Measurements from ENCODE around the gene AGXT2.

The AGXT2 gene, protein sequence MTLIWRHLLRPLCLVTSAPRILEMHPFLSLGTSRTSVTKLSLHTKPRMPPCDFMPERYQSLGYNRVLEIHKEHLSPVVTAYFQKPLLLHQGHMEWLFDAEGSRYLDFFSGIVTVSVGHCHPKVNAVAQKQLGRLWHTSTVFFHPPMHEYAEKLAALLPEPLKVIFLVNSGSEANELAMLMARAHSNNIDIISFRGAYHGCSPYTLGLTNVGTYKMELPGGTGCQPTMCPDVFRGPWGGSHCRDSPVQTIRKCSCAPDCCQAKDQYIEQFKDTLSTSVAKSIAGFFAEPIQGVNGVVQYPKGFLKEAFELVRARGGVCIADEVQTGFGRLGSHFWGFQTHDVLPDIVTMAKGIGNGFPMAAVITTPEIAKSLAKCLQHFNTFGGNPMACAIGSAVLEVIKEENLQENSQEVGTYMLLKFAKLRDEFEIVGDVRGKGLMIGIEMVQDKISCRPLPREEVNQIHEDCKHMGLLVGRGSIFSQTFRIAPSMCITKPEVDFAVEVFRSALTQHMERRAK

DNA sequence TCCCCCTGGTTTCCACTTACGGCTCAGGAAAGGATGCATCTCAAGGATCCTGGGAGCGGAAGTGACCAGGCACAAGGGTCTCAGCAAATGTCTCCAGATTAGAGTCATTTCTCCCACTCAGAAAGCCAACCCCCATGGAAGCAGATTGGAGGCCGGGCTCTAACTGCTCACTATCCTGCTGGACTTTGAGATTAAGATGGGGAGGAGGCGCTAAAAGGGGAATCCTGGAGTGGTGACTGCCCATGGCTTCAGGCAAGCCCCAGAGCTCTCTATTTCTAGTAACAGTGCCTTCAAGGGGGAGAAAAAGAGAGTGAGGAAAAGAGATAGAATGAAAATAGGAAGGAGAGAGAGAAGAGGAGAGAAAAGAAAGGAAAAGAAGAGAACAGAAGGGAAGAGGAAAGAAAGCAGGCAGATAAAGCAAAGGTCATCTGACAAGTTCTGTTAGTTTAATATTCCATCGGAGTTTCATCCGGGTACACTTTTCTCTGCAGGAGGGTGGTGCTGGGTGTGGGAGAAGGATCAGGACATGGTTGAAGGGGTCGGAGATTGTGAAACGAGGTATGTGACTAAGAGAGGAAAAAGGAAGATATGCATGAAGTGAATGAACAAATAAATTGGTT is at the start of gene AGXT2:
Gene AGXT2 (minus strand): TSS at position 165 of the 620 bp plus-strand sequence. CDS start 57 bp downstream, at position 108.
- DNase-seq = no peak

DNA sequence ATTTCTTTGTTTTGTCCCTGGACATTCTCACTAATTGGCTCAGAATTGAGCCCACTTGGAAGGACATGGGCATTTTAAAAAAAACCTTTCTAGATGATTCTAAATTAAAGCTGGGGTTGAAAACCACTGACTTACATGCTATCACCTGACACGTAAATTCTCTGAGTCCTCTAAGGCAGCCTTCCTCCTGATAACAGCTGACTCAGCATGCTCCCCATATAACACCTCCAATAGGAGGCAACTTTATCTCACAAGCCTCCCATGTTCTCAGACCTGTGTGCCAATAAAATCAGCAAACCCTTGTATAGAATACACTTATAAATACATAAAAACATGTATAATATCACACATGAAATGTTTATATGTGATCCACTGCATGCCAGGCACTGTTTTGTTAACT is 49.2 kb upstream of the AGXT2 start:
- DNase-seq = no peak

DNA sequence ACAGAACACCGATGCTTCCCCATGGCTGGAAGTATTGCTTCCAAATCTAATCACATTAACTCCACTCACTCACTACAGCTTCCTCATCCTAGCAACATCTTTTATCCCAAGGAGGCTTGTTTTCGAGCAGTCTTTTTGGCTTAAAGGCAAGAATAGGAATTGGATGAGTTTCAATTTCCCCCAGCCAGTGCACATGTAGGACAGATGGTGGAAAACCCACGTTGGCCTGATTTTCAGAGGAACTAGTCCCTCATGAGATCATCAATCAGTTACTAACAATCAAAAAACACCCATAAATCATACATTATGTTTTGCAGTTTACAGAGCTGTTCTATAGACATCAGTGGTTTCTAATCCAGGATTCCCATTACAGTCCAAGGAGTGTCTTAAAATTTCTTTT is 48.5 kb upstream of the AGXT2 start:
- no peak for DNase-seq

DNA sequence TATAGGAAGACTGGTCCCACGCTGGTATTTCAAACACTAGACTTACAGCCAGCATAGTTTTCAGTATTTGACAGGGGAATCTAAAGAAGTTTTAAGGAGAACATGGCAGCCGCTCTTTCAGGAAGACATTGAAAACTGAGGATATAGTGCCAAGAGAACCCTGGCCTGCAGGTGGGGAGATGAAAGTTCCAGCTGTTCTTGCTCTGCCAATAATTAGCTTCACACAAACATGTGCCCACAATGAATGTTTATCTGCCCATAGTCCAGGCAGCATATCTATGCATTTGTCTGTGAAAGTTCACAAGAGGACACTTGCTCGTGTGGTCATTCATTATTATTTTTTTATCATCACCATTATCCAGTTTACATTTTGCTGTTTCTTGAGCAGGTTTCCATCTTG is 47.6 kb upstream of the AGXT2 start:
- DNase-seq = no peak

DNA sequence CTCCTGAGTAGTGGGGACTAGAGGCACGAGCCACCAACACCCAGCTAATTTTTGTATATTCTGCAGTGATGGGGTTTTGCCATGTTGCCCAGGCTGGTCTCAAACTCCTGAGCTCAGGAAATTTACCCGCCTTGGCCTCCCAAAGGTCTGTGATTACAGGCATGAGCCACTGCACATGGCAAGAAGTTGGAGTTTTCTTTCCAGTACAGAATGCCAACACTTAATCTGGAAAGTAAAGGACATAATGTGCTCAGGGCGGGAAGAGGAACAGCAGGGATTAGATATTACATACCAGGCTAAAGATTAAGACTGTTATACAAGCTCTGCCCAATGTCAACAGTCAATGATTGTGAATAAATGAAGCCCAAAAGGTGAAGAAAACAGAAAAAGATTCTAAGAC is 47.2 kb upstream of the AGXT2 start:
- no peak for DNase-seq

DNA sequence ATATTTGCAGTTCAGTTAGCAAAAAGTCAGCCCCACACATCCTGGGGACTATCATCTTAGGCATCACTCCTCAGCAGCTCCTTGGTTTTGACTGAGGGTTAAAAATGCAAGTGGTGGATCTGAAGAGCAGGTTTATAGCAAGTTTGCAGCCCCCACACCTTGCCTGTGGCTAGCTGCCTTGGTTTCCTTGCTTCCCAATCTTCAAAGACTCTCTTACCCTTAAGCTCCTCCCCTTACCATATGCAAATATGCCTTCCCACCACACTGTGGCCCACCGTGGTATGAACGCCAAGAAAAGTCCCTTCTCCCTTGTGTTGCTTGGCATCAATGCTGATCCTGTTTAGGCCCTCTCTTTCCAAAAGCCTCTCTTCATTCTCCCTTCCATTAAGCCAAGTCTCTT is 45.0 kb upstream of the AGXT2 start:
- no peak for DNase-seq

DNA sequence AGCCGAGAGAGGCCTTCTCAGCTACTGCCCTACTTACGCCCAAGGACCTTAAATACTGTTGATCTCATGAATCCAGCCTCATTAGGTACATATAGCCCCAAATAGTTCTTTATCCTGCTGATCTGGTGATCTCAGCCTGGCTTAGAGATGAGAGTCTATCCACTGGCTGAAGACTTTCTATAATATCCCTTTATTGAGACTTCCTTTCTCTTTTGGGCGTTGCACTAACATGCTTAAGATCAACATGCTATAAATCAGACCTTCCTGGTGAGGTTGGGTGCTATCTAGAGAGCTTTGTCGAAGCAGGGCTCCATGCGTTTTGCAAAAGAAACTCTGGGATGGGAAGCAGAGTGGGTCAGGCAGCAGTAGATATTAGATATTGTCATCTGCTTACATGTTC is 44.0 kb upstream of the AGXT2 start:
- DNase-seq = no peak

DNA sequence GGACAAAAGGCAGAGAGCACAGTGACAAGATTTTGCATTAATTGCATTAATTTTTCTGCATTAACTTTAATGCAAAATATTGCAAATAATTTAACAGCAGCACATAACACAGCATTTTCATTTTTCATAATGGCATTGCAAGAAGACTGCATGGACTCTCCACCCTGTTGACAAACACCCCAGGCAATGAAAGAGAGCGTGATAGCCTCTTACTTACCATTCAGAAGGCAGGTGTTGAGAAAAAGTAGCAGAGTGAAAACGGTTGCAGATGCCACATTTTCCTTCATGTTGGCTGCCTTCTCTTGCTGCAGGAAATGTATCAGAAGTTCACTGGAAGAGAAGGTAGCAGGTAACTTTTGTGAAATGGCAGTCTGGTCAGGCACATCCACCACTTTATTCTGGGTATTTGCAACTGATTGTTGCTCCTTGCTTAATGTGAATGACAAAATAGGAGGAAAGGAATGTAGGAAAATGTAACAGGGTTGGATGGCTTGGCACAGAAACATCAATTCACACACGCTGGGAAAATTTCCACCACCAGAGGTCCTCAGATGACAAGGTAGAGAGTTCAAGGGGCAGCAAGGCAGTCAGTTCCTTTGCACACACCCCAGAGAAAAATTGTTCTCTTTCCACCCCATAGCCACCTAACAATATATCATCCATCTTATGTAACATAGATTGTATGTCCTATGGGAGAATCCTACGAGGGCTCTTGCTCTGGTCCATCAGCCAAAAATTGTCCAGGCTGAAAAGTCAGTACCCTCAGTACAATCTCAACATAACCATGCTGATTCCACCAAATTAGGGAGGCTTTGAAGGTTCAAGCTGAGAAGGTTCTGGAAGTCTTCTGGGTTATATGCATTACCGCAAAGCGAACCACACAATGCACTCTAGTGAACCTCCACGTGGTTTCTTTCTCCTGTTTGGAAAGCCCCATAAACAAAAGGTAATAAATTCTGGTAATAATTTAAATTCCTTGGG is 41.9 kb upstream of the AGXT2 start:
- peak; percentile 60 for DNase-seq

DNA sequence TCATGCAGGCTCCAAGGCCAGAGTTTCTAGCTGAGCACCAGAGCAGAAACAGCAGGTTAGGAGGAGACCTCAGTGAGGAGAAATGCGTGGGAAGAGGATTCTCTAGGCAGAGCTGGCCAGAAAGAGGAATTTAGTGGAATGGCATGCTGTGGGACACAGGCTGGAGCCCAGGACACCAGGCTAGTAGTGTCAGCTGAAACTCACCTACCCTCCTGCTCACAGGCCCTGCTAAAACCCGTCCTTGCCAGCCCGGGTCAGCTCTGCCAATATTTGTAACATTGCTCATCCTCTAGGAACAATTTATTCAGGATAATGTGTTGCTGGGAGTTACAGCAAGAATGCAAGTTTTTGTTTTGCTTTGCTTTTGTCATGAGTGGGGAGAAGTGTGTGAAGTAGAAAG is 40.2 kb upstream of the AGXT2 start:
- no peak for DNase-seq

DNA sequence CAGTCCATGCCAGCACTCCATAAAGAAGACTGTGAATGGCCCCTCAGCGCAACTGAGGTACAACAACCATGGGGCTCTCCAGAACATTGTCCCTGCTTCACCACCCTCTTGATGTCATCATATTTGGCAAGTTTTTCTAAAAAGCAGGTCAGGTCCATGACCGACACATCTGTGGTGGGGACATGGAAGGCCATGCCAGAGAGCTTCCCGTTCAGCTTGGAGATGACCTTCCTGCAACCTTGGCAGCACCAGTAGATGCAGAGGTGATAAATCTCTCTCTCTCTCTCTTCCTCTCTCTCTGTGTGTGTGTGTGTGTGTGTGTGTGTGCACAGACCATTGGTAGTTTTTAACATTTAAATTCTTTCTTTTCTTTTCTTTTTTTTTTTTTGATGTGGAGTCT is 35.4 kb upstream of the AGXT2 start:
- no peak for DNase-seq

DNA sequence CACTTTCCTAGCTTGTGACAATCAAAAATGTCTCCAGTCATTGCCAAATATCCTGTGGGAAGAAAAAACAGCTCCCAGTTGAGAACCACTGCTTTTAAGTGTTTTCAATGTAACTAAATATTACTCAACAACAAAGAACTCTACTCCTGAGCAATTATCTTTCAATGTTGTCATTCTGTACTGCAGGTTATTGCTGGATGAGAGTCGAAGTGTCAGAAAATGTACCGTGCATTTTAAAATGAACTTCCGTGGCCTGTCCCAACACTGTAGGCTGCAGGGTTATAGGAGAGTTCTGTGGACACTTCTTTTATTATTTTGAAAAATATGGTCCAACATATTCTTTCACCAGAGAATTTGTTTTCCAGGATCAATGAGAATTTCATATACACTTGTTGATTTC is 34.8 kb upstream of the AGXT2 start:
- no peak for DNase-seq

DNA sequence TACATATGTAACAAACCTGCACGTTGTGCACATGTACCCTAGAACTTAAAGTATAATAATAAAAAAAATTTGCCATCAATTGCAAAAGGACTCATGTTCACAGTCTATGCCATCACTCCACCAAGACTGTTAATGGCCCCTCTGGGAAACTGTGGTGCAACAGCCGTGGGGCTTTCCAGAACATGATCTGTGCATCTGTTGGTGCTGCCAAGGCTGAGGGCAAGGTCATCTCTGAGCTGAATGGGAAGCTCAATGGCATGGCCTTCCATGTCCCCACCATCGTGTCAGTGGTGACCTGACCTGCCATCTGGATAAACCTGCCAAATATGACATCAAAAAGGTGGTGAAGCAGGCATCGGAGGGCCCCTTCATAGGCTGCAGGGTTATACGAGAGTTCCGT is 33.4 kb upstream of the AGXT2 start:
- no peak for DNase-seq

DNA sequence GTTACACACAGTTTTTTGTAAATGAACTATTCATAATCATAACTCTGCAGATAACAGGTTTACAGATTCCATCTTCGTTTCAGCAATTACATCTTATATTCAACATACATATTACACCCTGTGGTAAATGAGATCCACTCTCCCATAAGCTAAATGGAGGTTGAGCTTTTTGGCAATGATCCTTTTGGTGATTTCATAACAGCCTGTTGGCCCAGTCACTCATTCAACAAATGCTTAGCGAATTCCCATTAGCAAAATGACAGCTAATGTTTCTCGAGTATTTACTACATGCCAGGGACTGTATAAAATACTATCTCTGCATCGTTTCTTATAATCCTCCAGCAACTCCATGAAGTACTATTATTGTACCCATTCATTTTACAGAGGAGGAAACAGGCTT is 25.4 kb upstream of the AGXT2 start:
- DNase-seq = no peak

DNA sequence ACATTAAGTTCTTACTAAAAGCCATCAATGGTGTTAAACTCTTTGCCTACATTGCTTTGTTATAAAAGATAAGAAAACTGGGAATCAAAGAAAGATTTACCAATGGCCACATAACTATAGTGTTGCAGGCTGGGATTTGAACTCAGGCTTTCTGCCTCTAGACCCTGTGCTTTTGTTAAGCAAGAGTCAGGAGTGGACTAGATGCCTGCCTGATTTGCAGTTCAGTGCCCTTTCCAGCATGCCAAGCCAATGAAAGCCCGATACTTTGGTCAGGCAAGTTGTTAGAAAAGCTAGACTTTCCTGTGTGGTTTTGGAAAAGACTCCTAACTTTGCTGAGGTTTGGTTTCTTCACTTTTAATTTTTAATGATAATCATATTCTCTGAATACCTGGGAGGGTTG is 21.4 kb upstream of the AGXT2 start:
- no peak for DNase-seq

DNA sequence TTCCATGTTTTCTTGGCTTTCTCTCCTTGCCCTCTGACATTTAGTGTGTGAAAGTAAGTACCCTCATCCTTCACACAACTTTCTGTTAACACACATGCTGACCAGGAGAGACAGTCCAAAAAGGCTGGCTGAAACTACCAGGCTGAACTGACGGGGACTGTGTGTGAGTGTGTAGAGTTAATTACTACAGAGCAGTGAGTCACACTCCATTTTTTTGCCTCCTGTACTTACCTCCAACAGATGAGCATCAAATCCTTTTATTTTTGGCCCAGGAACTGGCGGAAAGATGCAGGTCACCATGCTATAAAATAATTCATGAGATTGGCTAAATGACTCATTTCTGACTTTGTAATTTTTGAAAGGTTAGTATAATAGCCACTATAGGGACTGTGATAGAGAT is 20.2 kb upstream of the AGXT2 start:
- no peak for DNase-seq

DNA sequence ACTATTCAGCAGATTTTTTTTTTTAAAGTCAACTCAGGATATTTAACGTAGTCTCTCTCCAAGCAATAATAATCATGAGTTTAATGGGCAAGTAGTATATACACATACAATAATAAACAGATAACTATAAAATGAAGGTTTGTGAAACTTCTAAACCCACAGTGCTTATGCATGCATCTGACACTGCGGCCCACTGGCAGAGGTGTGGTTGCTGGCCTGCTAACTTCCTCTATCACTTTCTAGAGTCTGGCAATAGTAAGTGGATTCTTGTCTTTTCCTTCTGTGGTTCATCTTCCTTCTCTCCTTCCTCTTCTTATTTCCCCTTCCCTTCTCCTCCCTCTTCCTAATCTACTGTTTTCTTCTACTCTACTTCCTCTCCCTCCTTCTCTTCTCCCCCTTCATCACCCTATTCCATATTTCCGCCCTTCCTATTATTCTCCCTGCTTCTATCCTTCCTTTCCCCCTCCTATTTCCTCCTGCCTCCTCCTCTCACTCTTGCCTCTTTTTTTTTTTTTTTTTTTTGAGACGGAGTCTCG is 18.6 kb upstream of the AGXT2 start:
- no peak for DNase-seq

DNA sequence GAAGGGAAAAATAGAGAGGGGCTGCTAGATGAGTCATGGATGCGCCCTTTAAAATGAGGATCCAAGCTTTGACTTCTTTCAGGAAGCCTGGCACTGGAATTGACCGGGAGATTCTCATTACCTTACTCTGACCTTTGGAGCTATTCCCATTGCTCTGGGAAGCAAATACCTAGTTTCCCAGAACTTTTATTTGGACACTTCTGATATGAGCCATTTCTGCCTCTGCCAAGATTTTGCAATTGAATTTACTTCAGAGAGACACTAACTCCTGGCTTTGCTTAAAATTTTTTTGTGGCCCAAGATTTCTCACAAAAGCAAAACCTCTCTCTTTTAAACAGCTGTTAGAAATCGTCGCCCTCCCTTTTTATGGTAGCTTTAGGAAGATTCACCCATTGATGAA is 15.7 kb upstream of the AGXT2 start:
- DNase-seq = no peak

DNA sequence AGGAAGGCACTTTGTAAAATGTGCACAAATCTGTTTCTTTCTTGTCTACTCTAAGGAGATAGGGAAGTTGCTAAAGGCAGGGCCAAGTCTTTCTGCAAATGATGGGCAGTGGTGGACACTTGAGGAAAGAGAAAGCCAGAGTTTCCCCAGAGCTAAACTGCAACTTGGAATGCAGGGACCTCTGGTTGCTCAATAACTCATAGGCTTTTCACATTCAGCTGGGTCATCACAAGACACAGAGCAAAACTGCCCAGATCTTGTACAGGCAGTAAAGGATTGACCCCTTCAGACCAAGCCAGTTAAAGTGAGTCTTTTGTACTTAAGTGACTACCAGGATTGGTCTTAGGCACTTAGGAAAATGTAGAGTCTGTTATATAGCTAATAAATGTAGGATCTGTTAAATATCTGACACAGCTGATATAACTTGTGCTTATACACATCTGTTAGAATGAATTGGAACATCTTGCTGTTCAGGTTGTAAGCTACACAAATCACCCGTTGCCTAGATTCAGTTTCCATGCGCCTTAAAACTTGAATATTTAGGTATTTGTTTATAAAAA is 13.5 kb upstream of the AGXT2 start:
- DNase-seq = no peak

DNA sequence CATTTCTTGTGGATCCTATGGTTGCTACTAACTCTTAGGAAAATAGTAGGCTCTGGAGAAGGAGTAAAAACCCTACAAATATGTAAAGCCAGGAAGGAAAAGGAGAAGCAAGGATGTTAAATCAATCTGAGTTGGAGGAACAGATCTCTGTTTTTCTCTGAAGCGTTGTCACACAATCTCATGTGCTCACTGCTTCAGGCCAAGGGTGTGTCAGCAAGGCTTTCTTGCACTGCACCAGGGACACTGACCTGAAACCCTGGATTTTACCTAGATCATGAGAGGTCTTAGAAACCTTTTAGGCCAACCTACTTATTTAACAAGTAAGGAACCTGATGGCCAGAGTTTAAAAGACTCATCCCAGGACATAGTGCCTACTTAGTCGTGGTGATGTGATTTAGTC is 12.5 kb upstream of the AGXT2 start:
- DNase-seq = no peak

DNA sequence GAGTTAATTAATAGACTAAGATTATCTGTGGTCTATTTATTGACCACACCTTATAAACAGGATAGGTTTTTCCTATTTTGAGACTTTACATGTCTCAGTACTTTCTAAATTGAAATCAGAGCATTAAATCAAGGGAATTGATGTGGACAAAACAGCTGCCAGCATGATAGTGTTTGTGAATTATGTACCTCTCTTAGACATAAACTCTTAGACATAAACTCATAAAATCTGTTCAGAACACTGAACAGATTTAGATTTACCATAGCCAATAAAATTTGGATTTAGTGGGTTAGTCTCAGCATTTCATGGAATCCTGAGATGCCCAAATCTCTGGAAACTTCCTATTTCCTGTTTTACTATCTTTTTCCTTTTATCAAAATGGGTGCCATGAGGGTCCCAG is 11.5 kb upstream of the AGXT2 start:
- no peak for DNase-seq

DNA sequence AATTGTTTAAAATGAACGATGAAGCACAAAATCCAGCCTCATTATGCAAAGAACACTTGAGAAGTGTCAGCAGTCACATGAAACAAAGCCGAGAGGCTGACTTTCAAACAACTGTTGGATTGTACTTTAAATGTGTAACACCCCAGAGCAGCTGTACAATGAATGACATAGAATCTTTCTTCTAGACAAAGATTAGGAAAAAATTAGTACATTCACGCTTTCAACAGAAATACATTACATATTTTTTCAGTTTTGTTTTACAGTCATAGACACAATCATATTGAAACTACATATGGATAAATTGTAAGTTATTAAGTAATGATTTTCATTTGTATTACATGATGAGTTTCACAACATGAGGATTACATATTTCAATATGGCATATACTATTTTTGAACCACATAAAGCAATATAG is 10.6 kb upstream of the AGXT2 start:
- no peak for DNase-seq

DNA sequence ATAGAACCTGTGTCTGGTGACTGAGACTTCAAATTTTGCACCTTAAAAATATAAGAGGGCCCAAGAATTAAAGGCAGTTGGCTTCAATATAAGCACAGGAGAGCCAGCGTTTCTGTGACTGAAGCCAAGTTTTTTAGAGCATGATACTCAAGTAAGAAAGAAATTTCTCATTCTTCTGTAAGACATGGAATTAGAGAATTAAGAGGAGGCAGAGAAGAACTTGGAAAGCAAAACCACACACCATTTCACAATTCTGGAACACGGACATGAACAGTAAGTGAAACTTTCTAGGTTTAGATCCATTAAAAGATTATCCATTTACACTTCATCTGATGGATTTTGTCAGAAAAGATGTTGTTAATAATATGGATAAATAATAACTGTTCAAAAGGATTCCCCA is 8.9 kb upstream of the AGXT2 start:
- DNase-seq = no peak

DNA sequence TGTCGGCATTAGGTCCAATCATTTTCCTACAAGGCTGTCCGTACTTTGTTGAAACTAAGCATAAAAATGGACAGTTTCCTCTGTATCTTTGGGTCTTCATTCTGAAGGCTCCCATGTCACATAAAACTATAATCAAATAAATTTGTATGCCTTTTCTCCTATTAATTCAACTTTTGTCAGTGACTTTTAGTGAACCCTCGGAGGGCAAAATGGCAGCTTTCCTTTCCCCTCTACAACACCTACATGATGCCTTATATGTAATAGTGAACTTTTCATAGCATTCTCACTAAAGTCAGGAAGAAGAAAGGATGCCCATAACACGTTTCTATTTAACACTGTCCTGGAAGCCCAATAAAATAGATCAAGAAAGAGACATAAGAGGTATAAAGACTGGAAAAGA is 5.1 kb upstream of the AGXT2 start:
- no peak for DNase-seq
